ENCODE data around the gene TNPO2.

DNA sequence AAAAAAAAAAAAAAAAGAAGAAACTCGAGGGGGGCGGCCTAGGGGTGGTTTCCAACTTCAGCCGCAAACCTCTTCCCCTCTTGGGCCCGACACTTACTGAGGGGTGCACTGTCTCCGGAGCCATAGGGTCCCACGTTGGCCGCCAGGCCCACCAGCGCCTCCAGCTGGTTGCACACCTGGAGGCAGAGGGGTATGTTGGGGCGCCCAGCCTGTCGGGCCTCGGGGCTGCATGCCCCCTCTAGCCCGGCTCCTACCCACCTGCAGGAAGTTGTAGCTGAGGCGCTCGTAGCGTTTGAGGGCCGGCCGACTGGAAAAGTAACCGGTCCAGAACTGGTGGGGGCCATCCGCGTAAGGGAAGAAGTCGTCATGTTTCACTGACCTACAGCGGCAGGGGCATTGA is 65.8 kb downstream of the TNPO2 start:
- TF ChIP-seq, protein P1, sequence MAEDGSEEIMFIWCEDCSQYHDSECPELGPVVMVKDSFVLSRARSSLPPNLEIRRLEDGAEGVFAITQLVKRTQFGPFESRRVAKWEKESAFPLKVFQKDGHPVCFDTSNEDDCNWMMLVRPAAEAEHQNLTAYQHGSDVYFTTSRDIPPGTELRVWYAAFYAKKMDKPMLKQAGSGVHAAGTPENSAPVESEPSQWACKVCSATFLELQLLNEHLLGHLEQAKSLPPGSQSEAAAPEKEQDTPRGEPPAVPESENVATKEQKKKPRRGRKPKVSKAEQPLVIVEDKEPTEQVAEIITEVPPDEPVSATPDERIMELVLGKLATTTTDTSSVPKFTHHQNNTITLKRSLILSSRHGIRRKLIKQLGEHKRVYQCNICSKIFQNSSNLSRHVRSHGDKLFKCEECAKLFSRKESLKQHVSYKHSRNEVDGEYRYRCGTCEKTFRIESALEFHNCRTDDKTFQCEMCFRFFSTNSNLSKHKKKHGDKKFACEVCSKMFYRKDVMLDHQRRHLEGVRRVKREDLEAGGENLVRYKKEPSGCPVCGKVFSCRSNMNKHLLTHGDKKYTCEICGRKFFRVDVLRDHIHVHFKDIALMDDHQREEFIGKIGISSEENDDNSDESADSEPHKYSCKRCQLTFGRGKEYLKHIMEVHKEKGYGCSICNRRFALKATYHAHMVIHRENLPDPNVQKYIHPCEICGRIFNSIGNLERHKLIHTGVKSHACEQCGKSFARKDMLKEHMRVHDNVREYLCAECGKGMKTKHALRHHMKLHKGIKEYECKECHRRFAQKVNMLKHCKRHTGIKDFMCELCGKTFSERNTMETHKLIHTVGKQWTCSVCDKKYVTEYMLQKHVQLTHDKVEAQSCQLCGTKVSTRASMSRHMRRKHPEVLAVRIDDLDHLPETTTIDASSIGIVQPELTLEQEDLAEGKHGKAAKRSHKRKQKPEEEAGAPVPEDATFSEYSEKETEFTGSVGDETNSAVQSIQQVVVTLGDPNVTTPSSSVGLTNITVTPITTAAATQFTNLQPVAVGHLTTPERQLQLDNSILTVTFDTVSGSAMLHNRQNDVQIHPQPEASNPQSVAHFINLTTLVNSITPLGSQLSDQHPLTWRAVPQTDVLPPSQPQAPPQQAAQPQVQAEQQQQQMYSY (CRISPR knock-in tag; IDR thresholded peaks at IDR 0.05), result no peak
- TF ChIP-seq, protein P2, sequence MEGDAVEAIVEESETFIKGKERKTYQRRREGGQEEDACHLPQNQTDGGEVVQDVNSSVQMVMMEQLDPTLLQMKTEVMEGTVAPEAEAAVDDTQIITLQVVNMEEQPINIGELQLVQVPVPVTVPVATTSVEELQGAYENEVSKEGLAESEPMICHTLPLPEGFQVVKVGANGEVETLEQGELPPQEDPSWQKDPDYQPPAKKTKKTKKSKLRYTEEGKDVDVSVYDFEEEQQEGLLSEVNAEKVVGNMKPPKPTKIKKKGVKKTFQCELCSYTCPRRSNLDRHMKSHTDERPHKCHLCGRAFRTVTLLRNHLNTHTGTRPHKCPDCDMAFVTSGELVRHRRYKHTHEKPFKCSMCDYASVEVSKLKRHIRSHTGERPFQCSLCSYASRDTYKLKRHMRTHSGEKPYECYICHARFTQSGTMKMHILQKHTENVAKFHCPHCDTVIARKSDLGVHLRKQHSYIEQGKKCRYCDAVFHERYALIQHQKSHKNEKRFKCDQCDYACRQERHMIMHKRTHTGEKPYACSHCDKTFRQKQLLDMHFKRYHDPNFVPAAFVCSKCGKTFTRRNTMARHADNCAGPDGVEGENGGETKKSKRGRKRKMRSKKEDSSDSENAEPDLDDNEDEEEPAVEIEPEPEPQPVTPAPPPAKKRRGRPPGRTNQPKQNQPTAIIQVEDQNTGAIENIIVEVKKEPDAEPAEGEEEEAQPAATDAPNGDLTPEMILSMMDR (IDR thresholded peaks at IDR 0.05), result no peak
- TF ChIP-seq RELA (CRISPR knock-in tag; IDR thresholded peaks at IDR 0.05; ENCODE audit: borderline replicate concordance) (no peak), NR1H2 (CRISPR knock-in tag; IDR thresholded peaks at IDR 0.05) (no peak), JUN (CRISPR knock-in tag; IDR thresholded peaks at IDR 0.05) (no peak)
- TF ChIP-seq, protein P3, sequence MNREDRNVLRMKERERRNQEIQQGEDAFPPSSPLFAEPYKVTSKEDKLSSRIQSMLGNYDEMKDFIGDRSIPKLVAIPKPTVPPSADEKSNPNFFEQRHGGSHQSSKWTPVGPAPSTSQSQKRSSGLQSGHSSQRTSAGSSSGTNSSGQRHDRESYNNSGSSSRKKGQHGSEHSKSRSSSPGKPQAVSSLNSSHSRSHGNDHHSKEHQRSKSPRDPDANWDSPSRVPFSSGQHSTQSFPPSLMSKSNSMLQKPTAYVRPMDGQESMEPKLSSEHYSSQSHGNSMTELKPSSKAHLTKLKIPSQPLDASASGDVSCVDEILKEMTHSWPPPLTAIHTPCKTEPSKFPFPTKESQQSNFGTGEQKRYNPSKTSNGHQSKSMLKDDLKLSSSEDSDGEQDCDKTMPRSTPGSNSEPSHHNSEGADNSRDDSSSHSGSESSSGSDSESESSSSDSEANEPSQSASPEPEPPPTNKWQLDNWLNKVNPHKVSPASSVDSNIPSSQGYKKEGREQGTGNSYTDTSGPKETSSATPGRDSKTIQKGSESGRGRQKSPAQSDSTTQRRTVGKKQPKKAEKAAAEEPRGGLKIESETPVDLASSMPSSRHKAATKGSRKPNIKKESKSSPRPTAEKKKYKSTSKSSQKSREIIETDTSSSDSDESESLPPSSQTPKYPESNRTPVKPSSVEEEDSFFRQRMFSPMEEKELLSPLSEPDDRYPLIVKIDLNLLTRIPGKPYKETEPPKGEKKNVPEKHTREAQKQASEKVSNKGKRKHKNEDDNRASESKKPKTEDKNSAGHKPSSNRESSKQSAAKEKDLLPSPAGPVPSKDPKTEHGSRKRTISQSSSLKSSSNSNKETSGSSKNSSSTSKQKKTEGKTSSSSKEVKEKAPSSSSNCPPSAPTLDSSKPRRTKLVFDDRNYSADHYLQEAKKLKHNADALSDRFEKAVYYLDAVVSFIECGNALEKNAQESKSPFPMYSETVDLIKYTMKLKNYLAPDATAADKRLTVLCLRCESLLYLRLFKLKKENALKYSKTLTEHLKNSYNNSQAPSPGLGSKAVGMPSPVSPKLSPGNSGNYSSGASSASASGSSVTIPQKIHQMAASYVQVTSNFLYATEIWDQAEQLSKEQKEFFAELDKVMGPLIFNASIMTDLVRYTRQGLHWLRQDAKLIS (CRISPR knock-in tag; IDR thresholded peaks at IDR 0.05; ENCODE audit: borderline replicate concordance), result no peak
- TF ChIP-seq, protein P4, sequence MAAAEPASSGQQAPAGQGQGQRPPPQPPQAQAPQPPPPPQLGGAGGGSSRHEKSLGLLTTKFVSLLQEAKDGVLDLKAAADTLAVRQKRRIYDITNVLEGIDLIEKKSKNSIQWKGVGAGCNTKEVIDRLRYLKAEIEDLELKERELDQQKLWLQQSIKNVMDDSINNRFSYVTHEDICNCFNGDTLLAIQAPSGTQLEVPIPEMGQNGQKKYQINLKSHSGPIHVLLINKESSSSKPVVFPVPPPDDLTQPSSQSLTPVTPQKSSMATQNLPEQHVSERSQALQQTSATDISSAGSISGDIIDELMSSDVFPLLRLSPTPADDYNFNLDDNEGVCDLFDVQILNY (CRISPR knock-in tag; IDR thresholded peaks at IDR 0.05), result no peak
- TF ChIP-seq, protein P5, sequence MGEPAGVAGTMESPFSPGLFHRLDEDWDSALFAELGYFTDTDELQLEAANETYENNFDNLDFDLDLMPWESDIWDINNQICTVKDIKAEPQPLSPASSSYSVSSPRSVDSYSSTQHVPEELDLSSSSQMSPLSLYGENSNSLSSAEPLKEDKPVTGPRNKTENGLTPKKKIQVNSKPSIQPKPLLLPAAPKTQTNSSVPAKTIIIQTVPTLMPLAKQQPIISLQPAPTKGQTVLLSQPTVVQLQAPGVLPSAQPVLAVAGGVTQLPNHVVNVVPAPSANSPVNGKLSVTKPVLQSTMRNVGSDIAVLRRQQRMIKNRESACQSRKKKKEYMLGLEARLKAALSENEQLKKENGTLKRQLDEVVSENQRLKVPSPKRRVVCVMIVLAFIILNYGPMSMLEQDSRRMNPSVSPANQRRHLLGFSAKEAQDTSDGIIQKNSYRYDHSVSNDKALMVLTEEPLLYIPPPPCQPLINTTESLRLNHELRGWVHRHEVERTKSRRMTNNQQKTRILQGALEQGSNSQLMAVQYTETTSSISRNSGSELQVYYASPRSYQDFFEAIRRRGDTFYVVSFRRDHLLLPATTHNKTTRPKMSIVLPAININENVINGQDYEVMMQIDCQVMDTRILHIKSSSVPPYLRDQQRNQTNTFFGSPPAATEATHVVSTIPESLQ (CRISPR knock-in tag; IDR thresholded peaks at IDR 0.05), result no peak
- TF ChIP-seq, protein P6, sequence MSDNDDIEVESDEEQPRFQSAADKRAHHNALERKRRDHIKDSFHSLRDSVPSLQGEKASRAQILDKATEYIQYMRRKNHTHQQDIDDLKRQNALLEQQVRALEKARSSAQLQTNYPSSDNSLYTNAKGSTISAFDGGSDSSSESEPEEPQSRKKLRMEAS (CRISPR knock-in tag; IDR thresholded peaks at IDR 0.05), result no peak

Measured in WTC11 (cell line).